ENCODE results near the gene CXCL13. TPM values are rescaled to one million over a fixed set of nuclear protein-coding genes. Genes with fewer than 3 reads are reported as not detected.
"Not testable (repeated sequence)": the region's sequence is repeated elsewhere in the genome, so short reads cannot be mapped to it uniquely, and the experiment has no call there.

CXCL13 gene
- total RNA-seq, 4 donors from 2014 or later = 1.1 TPM; not detected in 3

GRCh38 chr4:77635876-77636275 is 30.3 kb downstream of the CXCL13 start:
- no peaks in the 10 kb centered on the region for H3K4me1 ChIP-seq
- H3K27ac ChIP-seq = no peak overlapping the region
- no peak for DNase-seq
- no peaks in the 10 kb centered on the region for H3K36me3 ChIP-seq
- H3K27me3 ChIP-seq = no peaks in the 10 kb centered on the region
- intact Hi-C loops (cut with DNase I; ENCODE audit: low total_unique reads) = no loop called here
- H3K9me3 ChIP-seq = no peaks in the 10 kb centered on the region
- TF ChIP-seq POLR2A (IDR thresholded peaks at IDR 0.05) (no peak), CTCF (IDR thresholded peaks at IDR 0.05) (no peak)
- H3K4me3 ChIP-seq = no peak overlapping the region

- Histone ChIP-seq H3K4me1 (no peaks in the 10 kb centered on the region), H3K27me3 (no peaks in the 10 kb centered on the region), H3K9me3 (no peaks in the 10 kb centered on the region), H3K4me3 (no peak overlapping the region), H3K27ac (no peak overlapping the region), H3K36me3 (no peaks in the 10 kb centered on the region)
- TF ChIP-seq POLR2A (IDR thresholded peaks at IDR 0.05) (no peak), CTCF (IDR thresholded peaks at IDR 0.05) (no peak)
- no peak for DNase-seq
- intact Hi-C loops (cut with DNase I; ENCODE audit: low total_unique reads) = no loop called here
These were observed 31.3 kb downstream of the CXCL13 start for GRCh38 chr4:77636902-77637301.

- H3K9me3 ChIP-seq, DNase-seq, H3K4me3 ChIP-seq: not testable (repeated sequence)
These were observed 38.4 kb downstream of the CXCL13 start for GRCh38 chr4:77644069-77644468.

GRCh38 chr4:77650787-77651186 is 45.2 kb downstream of the CXCL13 start:
- intact Hi-C loops (cut with DNase I; ENCODE audit: low total_unique reads) = no loop called here

More at GRCh38 chr4:77644069-77644468, 38.4 kb downstream of the CXCL13 start:
- H3K36me3 ChIP-seq; intact Hi-C loops (cut with DNase I; ENCODE audit: low total_unique reads); H3K4me1 ChIP-seq; H3K27me3 ChIP-seq; H3K27ac ChIP-seq: not testable (repeated sequence)

GRCh38 chr4:77651820-77652219 is 46.2 kb downstream of the CXCL13 start:
- no peak for TF ChIP-seq CTCF (IDR thresholded peaks at IDR 0.05)
- DNase-seq = no peak
- Histone ChIP-seq H3K27me3 (no peaks in the 10 kb centered on the region), H3K9me3 (peaks cover 0 to under 1% of the 10 kb centered on the region in 2 donors), H3K4me3 (no peak overlapping the region), H3K27ac (no peak overlapping the region), H3K4me1 (no peaks in the 10 kb centered on the region), H3K36me3 (no peaks in the 10 kb centered on the region)
- intact Hi-C loops (cut with DNase I; ENCODE audit: low total_unique reads) = no loop called here

More at GRCh38 chr4:77650787-77651186, 45.2 kb downstream of the CXCL13 start:
- H3K9me3 ChIP-seq = peaks cover 0 to 5% of the 10 kb centered on the region in 2 donors
- no peak overlapping the region for H3K27ac ChIP-seq
- no peaks in the 10 kb centered on the region for H3K27me3 ChIP-seq
- no peak overlapping the region for H3K4me3 ChIP-seq
- DNase-seq = no peak
- H3K36me3 ChIP-seq = no peaks in the 10 kb centered on the region
- no peak for TF ChIP-seq CTCF (IDR thresholded peaks at IDR 0.05)
- no peak for TF ChIP-seq POLR2A (IDR thresholded peaks at IDR 0.05)
- no peaks in the 10 kb centered on the region for H3K4me1 ChIP-seq
